HG03571 (cell line): ENCODE measurements around the gene HEYL.

ENCODE experiments used
- ATAC-seq: cut with Tn5 transposase; IDR thresholded peaks from one replicate; pipeline ENCODE4 v1.9.1; 2021; ENCODE audit not compliant: unreplicated experiment

The HEYL gene

GRCh38 chr1:39642796-39643195 is 3.4 kb upstream of the HEYL start:
- ATAC-seq: no peak

GRCh38 chr1:39640861-39641260 is 1.4 kb upstream of the HEYL start:
- ATAC-seq: no peak

GRCh38 chr1:39638965-39639304 is 508 bp downstream of the HEYL start:
- ATAC-seq: no peak

- no peak for ATAC-seq
Measured at GRCh38 chr1:39637361-39637760, 2.1 kb downstream of the HEYL start.

- ATAC-seq: no peak
Measured at GRCh38 chr1:39635871-39636210, 3.6 kb downstream of the HEYL start.

GRCh38 chr1:39635205-39635870 is 4.1 kb downstream of the HEYL start:
- ATAC-seq: no peak

- no peak for ATAC-seq
Measured at GRCh38 chr1:39633422-39633821, 6.0 kb downstream of the HEYL start.

- no peak for ATAC-seq
Measured at GRCh38 chr1:39632682-39633417, 6.6 kb downstream of the HEYL start.

GRCh38 chr1:39632323-39632681 is 7.1 kb downstream of the HEYL start:
- no peak for ATAC-seq

- ATAC-seq: no peak
Measured at GRCh38 chr1:39631361-39632322, 7.8 kb downstream of the HEYL start.

- ATAC-seq: no peak
Measured at GRCh38 chr1:39628807-39629350, 10.6 kb downstream of the HEYL start.

- ATAC-seq: no peak
Measured at GRCh38 chr1:39626646-39627045, 12.8 kb downstream of the HEYL start.

GRCh38 chr1:39625462-39626273 is 13.8 kb downstream of the HEYL start:
- no peak for ATAC-seq

GRCh38 chr1:39625009-39625408 is 14.4 kb downstream of the HEYL start:
- no peak for ATAC-seq

GRCh38 chr1:39623053-39623452 is 16.4 kb downstream of the HEYL start:
- ATAC-seq: no peak

GRCh38 chr1:39622427-39622826 is 17.0 kb downstream of the HEYL start:
- ATAC-seq: no peak

GRCh38 chr1:39620659-39621165 is 18.7 kb downstream of the HEYL start:
- ATAC-seq: no peak

- no peak for ATAC-seq
Measured at GRCh38 chr1:39617488-39618049, 21.9 kb downstream of the HEYL start.

GRCh38 chr1:39615086-39615673 is 24.3 kb downstream of the HEYL start:
- ATAC-seq: no peak

- ATAC-seq: no peak
Measured at GRCh38 chr1:39614488-39614887, 25.0 kb downstream of the HEYL start.
